HepG2 (cell line): ENCODE data around the gene LTB4R2. TPM values are rescaled to one million over a fixed set of nuclear protein-coding genes. Genes with fewer than 3 reads are reported as not detected.

Source experiments
- FOXK2 ChIP-seq: fragments of 450-650 bp; IDR thresholded peaks from 2 replicates; pipeline ENCODE4 v1.6.1; 2016
- IRF2 ChIP-seq: IDR thresholded peaks from 2 replicates; pipeline ENCODE4 v1.6.1; 2018; ENCODE audit warnings: missing genetic modification reagents, missing compliant biosample characterization
- JUN ChIP-seq: sonication (generic); formaldehyde crosslinking; IDR thresholded peaks from 2 replicates; pipeline ENCODE4 v1.4.0; 2020; ENCODE audit warnings: mild to moderate bottlenecking, missing genetic modification reagents
- MAZ ChIP-seq, 2 experiments: sonication (generic) in 1 of 2; formaldehyde crosslinking in 1 of 2; IDR thresholded peaks; 2 replicates each; pipeline versions ENCODE4 v1.5.0 to v1.6.1; 2012 to 2020; ENCODE audit warnings: low read depth in 2 of 2, mild to moderate bottlenecking in 2 of 2, borderline replicate concordance in 1 of 2, improper control_type of control experiment in 1 of 2, low read length in 1 of 2, missing genetic modification reagents in 1 of 2, moderate library complexity in 1 of 2
- PAF1 ChIP-seq: IDR thresholded peaks from 2 replicates; pipeline ENCODE4 v1.6.1; 2016; ENCODE audit warnings: missing genetic modification reagents, missing compliant biosample characterization
- SIN3A ChIP-seq: IDR thresholded peaks from 2 replicates; pipeline ENCODE4 v1.6.1; 2011; ENCODE audit warnings: low read depth, mild to moderate bottlenecking, control low read depth, low read length, borderline replicate concordance
- ZNF124 ChIP-seq: sonication (generic); formaldehyde crosslinking; IDR thresholded peaks from 2 replicates; pipeline ENCODE4 v1.4.0; 2020; ENCODE audit warnings: missing genetic modification reagents
- ZNF253 ChIP-seq: sonication (generic); formaldehyde crosslinking; IDR thresholded peaks from 2 replicates; pipeline ENCODE4 v1.8.0; 2022; ENCODE audit warnings: mild to moderate bottlenecking, missing genetic modification reagents, borderline replicate concordance
- ZNF33B ChIP-seq: sonication (generic); formaldehyde crosslinking; IDR thresholded peaks from 2 replicates; pipeline ENCODE4 v1.5.1; 2020; ENCODE audit warnings: mild to moderate bottlenecking, missing genetic modification reagents
- ZNF619 ChIP-seq: sonication (generic); formaldehyde crosslinking; IDR thresholded peaks from 2 replicates; pipeline ENCODE4 v1.4.0; 2020; ENCODE audit warnings: mild to moderate bottlenecking, missing genetic modification reagents
- polyA plus RNA-seq, 8 experiments: library from polyadenylated mRNA; depleted of rRNA in 3 of 8; stranded (reverse) in 7 of 8; unstranded in 1 of 8; fragments of >200 nt; fragmentation: Illumina TruSeq in 4 of 8; extraction: Trizol in 4 of 8; gene quantifications; 2 replicates each; pipeline versions ENCODE4 v1.2.1 to v1.2.3, GENCODE V29; 2011 to 2016; ENCODE audit warnings: low read depth in 4 of 8, missing spikeins in 1 of 8, mixed read lengths in 1 of 8; ENCODE audit not compliant: insufficient read depth in 1 of 8
- total RNA-seq, 5 experiments: library from RNA; depleted of rRNA; stranded (reverse); fragments of >200 nt; fragmentation: Illumina TruSeq; extraction: Trizol; gene quantifications; 2 replicates each; pipeline ENCODE4 v1.2.3, GENCODE V29; 2016; ENCODE audit warnings: low read depth in 1 of 5
- TF ChIP-seq, protein P1 (sequence below): sonication (generic); formaldehyde crosslinking; IDR thresholded peaks from 2 replicates; pipeline ENCODE4 v1.4.0; 2020; ENCODE audit warnings: missing genetic modification reagents, borderline replicate concordance
- TF ChIP-seq, protein P2 (sequence below): sonication (generic); formaldehyde crosslinking; IDR thresholded peaks from 2 replicates; pipeline ENCODE4 v1.5.1; 2020; ENCODE audit warnings: mild to moderate bottlenecking, missing genetic modification reagents, borderline replicate concordance
- TF ChIP-seq, protein P3 (sequence below): IDR thresholded peaks from 2 replicates; pipeline ENCODE4 v1.6.1; 2016; ENCODE audit warnings: control low read depth
- TF ChIP-seq, protein P4 (sequence below): sonication (generic); formaldehyde crosslinking; IDR thresholded peaks from 2 replicates; pipeline ENCODE4 v1.4.0; 2020; ENCODE audit warnings: mild to moderate bottlenecking, missing genetic modification reagents

The LTB4R2 gene
- total and polyA plus RNA-seq, 2 of the 13 experiments (the other 11 are each of a cell fraction or from before 2014, with no cell fraction given) = 3.9 to 6.9 TPM

DNA sequence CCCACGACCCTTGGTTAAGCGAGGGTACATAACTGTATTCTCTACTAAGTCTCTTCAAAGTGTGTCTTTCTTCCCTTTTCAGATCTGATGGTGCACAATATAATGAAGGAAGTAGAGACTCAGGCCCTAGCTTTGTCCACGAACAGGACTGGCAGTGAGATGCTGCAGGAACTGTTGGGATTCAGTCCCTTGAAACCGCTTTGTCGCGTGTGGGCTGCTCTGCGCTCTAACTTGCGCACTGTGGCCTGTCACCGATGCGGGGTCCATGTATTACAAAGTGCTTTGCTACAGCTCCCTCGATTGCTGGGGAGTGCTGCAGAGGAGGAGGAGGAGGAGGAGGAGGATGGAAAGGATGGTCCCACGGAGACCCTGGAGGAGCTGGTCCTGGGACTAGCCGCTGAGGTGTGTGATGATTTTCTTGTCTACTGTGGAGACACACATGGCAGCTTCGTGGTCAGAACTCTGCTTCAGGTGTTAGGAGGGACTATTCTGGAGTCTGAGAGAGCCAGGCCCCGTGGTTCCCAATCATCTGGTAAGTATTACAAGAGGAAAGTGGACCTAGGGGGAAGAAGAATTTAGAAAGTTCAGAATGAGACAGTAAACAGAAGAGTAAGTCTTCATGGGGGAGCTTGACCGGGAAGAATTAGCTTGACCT lies 9.5 kb upstream of the LTB4R2 start (continued):
- TF ChIP-seq, protein P1, sequence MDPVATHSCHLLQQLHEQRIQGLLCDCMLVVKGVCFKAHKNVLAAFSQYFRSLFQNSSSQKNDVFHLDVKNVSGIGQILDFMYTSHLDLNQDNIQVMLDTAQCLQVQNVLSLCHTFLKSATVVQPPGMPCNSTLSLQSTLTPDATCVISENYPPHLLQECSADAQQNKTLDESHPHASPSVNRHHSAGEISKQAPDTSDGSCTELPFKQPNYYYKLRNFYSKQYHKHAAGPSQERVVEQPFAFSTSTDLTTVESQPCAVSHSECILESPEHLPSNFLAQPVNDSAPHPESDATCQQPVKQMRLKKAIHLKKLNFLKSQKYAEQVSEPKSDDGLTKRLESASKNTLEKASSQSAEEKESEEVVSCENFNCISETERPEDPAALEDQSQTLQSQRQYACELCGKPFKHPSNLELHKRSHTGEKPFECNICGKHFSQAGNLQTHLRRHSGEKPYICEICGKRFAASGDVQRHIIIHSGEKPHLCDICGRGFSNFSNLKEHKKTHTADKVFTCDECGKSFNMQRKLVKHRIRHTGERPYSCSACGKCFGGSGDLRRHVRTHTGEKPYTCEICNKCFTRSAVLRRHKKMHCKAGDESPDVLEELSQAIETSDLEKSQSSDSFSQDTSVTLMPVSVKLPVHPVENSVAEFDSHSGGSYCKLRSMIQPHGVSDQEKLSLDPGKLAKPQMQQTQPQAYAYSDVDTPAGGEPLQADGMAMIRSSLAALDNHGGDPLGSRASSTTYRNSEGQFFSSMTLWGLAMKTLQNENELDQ (CRISPR knock-in tag) = 0 out of 2 replicates have a peak, but pooled peaks have one; percentile 11
- TF ChIP-seq ZNF253 (CRISPR knock-in tag) (peak; percentile 19; the same call in 1 of the 2 replicates), ZNF619 (CRISPR knock-in tag) (0 out of 2 replicates have a peak, but pooled peaks have one; percentile 48), FOXK2 (no peak), SIN3A (peak; percentile 27; the same call in 1 of the 2 replicates), PAF1 (0 out of 2 replicates have a peak, but pooled peaks have one; percentile 33), IRF2 (no peak), ZNF124 (CRISPR knock-in tag) (no peak), ZNF33B (CRISPR knock-in tag) (no peak), MAZ (IDR thresholded peaks at IDR 0.05; ENCODE audit: borderline replicate concordance, low read depth, low read length) (no peak), MAZ (CRISPR knock-in tag; IDR thresholded peaks at IDR 0.05; ENCODE audit: low read depth) (0 out of 2 replicates have a peak, but pooled peaks have one; percentile 31), JUN (CRISPR knock-in tag) (no peak)
- TF ChIP-seq, protein P2, sequence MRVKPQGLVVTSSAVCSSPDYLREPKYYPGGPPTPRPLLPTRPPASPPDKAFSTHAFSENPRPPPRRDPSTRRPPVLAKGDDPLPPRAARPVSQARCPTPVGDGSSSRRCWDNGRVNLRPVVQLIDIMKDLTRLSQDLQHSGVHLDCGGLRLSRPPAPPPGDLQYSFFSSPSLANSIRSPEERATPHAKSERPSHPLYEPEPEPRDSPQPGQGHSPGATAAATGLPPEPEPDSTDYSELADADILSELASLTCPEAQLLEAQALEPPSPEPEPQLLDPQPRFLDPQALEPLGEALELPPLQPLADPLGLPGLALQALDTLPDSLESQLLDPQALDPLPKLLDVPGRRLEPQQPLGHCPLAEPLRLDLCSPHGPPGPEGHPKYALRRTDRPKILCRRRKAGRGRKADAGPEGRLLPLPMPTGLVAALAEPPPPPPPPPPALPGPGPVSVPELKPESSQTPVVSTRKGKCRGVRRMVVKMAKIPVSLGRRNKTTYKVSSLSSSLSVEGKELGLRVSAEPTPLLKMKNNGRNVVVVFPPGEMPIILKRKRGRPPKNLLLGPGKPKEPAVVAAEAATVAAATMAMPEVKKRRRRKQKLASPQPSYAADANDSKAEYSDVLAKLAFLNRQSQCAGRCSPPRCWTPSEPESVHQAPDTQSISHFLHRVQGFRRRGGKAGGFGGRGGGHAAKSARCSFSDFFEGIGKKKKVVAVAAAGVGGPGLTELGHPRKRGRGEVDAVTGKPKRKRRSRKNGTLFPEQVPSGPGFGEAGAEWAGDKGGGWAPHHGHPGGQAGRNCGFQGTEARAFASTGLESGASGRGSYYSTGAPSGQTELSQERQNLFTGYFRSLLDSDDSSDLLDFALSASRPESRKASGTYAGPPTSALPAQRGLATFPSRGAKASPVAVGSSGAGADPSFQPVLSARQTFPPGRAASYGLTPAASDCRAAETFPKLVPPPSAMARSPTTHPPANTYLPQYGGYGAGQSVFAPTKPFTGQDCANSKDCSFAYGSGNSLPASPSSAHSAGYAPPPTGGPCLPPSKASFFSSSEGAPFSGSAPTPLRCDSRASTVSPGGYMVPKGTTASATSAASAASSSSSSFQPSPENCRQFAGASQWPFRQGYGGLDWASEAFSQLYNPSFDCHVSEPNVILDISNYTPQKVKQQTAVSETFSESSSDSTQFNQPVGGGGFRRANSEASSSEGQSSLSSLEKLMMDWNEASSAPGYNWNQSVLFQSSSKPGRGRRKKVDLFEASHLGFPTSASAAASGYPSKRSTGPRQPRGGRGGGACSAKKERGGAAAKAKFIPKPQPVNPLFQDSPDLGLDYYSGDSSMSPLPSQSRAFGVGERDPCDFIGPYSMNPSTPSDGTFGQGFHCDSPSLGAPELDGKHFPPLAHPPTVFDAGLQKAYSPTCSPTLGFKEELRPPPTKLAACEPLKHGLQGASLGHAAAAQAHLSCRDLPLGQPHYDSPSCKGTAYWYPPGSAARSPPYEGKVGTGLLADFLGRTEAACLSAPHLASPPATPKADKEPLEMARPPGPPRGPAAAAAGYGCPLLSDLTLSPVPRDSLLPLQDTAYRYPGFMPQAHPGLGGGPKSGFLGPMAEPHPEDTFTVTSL (CRISPR knock-in tag) = 0 out of 2 replicates have a peak, but pooled peaks have one; percentile 5
- TF ChIP-seq, protein P3, sequence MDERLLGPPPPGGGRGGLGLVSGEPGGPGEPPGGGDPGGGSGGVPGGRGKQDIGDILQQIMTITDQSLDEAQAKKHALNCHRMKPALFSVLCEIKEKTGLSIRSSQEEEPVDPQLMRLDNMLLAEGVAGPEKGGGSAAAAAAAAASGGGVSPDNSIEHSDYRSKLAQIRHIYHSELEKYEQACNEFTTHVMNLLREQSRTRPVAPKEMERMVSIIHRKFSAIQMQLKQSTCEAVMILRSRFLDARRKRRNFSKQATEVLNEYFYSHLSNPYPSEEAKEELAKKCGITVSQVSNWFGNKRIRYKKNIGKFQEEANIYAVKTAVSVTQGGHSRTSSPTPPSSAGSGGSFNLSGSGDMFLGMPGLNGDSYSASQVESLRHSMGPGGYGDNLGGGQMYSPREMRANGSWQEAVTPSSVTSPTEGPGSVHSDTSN (CRISPR knock-in tag) = 0 out of 2 replicates have a peak, but pooled peaks have one; percentile 6
- TF ChIP-seq, protein P4, sequence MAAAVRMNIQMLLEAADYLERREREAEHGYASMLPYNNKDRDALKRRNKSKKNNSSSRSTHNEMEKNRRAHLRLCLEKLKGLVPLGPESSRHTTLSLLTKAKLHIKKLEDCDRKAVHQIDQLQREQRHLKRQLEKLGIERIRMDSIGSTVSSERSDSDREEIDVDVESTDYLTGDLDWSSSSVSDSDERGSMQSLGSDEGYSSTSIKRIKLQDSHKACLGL = no peak
